GM19035 (cell line): ENCODE results near the gene SRMS.
"Not testable (repeated sequence)": the region's sequence is repeated elsewhere in the genome, so short reads cannot be mapped to it uniquely, and the experiment has no call there.

Experiments used
- ATAC-seq: cut with Tn5 transposase; IDR thresholded peaks from one replicate; pipeline ENCODE4 v1.9.1; 2021; ENCODE audit not compliant: unreplicated experiment

SRMS gene

DNA sequence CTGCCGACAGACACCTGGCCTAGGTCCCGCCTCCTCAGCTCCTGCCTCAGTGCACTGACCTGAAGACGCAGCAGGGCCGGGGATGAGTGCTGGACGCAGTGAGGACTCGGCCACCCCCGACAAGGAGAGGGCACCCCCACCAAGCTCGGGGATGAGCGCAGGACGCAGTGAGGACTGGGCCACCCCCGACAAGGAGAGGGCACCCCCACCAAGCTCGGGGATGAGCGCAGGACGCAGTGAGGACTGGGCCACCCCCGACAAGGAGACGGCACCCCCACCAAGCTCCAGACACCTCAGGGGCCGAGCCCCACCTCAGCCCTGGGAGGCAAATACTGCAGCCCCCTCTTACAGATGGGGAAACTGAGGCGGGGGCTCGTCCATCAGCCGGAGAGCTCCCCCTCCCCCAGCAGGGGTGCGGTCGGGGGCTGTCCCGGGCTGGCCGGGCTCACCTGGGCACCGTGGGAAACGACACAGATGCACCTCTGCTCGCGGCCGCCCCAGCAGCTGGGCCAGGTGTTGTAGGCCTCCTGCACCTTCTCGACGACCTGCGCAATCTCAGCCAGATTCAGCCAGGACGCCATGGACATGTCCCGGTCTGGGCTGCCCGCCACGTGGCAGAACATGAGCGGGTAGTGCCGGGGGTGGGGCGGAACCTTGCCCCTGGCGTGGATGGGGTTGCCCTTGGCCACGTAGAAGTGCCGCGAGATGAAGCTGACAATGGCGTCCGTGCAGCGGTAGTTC is 19.0 kb upstream of the SRMS start:
- no peak for ATAC-seq

DNA sequence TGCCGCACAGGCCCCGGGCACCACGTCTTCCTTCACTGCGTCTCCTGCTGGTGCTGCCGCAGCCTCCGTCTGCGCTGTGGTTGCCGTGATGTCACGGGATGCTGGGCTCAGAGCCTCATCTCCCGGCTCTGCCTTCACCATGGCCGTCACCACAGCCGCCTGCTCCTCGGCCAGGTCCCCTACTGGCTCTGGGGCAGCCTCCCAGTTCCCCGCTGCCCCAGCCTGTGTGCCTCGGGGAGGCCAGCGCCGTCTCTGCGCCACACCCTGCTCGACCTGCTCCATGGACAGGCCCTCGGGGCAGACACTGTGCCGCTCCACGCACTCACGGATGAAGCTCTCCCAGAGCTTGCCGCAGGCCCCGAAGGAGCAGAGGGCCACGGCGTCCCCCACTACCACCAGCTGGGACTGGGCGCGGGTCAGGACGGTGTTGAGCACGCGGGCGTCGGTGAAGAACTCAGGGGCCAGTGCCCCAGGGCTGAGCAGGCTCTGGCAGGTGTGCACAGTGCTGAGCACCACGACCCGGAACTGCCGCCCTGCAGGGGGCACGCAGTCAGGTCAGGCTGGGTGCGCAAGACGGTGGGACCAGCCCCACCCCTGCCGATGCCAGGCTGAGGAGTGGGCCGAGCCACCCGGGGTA is 18.3 kb upstream of the SRMS start:
- ATAC-seq = no peak

DNA sequence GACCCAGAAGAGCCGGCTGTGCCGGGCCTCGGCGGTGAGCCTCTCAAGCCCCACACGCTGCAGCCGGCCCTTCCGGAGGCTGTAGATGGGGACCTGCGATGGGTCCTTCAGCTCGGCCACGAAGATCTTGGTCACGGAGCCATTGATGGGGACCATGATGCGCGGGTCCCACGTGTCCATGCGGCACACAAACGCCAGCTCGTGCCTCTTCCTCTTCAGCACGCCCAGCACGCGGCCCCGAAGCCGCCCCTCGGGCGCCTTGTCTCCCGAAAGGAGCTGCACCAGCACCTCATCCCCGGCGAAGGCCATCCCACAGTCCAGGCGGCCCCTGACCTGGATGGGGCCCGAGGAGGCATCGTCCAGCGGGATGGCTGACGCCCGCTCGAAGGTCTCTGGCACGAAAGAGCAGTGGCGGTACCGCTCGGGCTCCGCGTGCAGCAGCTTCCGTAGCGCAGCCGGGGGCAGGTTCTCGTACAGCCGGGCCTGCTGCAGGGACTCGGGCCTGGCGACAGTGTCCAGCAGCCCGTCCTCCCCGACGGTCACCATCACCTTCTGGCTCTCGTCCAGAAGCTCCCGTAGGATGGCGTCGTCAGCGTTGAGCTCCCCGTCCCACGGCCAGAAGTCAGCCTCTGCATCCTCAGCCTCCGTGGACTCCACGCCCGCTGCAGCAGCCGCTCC is 17.6 kb upstream of the SRMS start:
- no peak for ATAC-seq

DNA sequence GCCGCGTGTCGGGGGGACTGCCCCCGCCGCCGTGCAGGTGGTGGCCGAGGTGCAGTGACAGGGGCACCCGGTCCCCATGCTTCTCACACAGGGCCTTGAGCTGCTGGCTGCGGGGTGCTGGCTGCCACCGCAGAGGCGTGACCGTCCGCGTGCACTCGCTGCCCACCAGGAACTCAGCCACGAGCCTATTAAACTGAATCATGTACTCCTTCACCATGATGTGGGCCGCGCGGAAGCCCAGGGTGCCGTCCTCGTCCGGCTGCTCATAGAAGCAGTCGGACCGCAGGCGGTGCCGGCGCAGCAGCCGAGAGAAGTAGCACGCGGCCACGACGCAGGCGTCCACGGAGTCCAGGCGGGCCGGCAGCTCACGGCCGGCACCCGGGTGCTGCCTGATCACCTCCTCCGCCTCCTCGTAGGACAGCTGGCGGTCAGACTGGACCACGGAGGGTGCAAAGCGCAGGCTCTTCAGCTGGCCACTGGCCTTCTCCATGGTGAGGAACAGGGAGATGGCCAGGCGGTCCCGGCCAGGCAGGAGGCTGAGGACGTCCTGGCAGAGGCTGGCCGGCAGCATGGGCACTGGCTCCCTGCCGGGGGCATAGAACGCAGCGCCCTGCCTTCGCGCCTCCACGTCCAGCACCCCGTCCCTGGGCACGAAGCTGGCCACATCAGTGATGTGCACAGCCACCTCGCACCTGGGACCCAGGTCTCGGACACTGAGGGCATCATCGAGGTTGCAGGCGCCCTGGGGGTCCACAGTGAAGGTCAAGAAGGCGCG is 16.7 kb upstream of the SRMS start:
- no peak for ATAC-seq

DNA sequence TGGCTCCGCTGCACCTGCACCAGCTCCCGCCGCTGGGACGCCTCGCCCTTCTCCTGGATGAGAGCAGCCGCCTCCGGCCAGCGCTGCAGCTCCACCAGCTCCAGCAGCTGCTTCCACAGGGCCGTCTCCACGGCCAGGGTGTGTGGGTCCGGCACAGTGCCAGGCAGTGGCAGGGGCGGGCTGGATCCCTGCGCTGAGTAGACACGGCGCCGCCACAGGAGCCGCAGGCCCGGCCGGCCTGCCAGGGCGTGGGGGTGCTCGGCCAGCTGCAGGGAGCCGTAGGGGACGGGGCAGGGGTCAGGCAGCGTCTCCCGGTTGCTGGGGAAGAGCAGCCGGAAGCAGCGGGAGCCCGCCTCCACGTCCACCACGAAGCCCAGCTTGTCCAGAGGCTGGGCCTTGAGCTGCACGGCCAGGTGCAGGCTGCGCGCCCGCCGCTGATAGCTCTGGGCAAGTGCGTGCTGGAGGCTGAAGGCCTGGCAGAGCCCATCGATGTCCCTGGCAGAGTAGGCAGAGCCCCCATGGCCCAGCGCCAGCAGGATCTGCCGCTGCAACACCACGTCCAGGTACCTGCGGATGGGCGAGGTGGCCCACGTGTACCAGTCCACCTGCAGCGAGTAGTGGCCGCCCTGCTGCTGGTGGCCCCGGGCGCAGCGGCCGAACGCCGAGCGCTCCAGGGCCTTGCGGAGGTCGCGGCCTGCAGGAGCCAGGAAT is 15.8 kb upstream of the SRMS start:
- no peak for ATAC-seq

DNA sequence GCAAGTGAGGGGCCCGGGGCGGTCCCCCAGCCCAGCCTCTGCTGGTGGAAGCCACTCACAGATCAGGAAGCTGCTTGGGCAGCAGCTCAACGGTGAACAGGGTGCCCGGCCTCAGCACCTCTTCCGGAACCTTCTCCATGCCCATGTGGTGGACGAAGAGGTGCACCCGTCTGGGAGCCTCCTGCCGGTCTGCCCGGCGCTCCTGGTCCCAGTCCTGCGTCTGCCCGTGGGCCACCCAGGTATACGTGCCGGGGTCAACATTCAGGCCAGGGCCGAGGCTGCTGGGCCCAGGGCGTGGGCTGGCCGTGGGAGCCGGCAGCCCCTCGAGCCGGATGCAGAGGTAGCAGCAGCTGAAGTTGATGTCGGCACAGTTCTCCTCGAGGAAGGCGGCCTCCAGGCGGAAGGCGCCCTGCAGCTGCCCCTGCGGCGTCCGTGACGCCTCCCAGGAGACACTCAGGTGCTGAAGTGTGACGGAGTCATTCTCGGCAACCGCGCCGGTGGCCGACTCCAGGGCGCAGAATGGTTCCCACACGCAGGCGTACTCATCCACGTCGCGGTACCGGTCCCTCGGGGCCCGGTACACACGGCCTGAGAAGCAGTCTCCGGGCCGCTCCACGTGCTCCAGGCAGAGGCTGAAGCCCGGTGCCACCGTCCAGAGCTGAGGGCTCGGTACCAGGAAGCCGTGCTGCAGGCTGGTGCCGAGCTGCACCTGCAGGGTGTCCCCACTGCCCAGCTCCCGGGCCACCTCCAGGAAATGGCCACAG is 15.1 kb upstream of the SRMS start:
- no peak for ATAC-seq

DNA sequence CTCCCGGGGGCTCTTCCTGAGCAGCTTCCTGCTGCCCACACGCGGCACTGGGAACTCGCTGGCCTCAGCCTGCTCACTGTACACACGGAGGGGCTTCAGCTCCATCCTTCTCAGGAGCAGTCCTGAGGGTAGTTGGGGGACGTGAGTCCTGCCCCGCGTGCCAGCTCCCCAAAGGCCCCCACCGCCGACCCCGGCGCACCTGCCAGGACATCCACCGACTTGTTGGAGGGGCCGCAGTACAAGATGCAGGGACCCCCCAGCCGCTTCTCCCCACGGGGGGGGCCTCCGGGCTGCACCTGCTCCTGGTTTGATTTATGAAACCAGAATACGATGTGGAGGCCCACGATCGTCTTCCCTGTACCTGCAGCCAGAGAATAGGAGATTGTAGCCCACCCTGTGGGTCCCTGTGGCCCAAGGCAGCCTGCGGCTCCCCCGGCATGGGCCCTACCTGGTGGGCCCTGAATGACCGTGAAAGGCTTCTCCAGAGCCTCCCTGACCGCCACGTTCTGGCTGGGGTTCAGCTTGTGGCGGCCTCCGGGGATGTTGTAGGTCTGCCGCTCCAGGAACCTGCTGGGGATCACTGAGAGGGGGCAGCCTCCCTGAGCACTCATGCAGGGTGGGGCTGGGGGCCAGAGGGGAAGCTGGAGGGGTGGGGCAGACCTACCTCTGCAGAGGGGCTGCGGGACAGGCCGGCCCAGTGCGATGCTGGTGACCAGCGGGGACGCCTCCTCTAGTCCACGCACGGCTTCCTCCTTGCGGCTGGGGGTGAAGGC is 14.3 kb upstream of the SRMS start:
- ATAC-seq = no peak

DNA sequence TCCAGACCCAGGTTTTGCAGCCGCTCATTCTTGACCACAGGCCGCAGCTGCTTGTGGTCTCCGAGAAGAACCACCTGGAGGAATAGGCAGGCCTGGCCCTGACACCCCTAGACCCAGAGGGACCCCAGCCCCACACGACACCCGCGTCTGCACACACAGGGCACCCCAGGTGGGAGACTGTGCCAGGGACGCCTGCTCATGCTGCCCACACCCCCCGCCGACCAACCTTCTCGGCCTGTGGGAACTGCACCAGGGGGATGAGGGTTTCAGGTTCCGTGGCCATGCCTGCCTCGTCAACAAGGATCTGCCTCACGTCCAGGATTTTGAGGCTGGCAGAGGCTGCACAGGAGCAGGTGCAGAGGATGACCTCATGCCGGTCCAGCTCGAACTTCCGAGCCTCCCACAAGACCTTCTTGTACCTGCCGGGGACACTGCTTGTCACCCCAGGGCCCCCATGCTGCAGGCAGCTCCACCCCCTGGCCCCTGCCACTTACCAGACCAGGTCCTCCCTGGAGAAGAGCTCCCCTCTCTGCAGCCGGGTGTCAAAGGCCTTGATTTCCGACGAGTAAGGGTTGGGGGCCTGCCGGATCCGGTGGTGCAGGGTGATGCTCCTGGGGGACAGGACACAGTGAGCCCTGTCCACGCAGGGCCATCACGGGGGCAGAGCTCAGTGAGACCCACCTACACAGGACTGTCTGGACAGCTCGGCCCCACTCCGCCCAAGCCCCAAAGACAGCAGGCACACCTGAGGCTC is 13.5 kb upstream of the SRMS start:
- no peak for ATAC-seq

DNA sequence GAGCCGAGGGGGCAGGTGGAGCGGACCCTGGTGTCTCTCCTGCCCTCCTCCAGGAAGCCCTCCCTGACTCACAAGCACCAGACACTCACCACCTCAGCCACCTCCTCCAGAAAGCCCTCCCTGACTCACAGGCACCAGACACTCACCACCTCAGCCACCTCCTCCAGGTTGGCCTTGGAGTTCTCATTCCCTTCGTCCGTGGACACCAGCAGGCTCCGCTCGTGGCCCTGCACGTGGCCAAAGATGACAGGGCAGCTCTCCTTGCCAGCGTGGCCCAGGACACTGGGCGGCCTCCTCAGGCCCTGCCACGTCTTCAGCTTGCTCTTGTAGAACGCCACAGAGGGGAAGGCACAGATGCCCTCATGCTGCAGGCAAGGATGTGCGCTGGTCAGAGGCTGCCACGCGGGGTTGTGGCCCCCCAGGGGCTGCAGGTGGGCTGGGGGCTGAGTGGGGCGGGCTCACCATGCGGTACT is 12.8 kb upstream of the SRMS start:
- no peak for ATAC-seq

DNA sequence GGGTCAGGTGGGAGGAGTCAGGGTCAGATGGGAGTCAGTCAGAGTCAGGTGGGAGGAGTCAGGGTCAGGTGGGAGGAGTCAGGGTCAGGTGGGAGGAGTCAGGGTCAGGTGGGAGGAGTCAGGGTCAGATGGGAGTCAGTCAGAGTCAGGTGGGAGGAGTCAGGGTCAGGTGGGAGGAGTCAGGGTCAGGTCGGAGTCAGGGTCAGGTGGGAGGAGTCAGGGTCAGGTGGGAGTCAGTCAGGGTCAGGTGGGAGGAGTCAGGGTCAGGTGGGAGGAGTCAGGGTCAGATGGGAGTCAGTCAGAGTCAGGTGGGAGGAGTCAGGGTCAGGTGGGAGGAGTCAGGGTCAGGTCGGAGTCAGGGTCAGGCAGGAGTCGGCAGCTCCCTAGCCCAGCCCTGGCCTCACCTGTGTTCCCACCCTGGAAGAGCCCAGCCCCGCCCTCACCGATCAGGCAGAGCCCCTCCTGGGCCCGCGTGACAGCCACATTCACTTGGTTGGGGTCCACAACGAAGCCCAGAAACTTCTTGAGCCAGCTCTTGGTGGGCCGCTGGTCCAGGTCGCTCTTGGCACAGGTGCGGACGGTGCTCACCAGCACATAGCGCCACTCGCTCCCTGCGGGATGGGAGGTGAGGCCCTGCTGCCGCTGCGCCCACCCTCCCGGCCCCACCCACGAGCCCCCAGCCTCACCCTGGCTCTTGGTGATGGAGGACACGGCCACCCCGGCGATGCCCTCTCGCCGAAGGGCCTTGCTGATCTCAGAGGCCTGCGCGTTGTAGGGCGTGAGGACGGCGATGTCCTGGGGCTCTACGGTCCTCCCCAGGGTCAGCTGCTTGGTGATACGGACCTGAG is 12.2 kb upstream of the SRMS start:
- ATAC-seq = not testable (repeated sequence)

DNA sequence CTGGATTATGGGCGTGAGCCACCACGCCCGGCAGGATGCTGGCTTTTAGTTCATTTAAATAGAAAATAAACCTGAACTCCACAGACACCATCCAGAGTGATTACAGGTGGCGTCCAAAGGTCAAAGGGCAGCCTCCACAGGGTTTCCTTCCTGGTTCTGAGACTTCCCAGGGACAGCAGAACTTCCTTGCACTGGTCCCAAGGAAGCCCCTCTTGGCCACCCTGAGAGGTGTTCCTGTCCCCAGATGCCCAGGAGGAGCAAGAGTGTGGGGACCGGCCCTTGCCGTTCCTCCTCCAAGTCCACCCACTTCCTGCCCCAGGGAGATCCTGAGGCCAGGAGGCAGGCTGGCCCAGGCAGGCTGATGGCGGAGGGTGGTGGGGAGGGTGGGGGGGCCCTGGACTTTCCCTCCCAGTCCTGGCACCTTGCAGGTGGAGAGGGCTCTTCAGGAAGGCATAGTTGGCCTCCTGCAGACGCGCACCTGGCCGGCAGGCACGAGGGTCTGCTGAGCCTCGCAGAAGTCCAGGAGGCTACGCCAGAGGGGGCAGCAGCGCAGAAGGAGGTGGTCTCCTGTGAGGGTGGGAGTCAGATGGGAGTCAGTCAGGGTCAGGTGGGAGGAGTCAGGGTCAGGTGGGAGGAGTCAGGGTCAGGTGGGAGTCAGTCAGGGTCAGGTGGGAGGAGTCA is 11.4 kb upstream of the SRMS start:
- ATAC-seq = no peak

DNA sequence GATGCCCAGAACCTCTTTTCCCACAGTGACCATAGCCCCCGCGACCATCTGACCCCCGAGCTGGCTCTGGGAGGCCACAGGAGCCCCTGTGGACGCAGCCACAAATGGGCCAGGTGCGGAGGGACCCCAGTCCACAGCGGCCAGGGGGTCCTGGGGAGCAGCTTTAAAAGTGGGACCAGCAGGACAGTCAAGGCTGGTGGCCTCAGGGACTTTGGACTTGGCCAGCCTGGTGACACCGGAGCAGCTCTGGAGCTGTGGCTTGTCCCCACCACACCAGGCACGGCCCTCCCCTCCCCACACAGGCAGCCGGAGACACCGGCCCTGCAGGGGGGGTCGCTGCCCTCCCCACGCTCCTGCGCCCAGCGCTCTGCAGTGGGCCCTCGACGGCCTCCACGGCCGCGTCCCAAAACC is 9.9 kb upstream of the SRMS start:
- ATAC-seq = no peak

DNA sequence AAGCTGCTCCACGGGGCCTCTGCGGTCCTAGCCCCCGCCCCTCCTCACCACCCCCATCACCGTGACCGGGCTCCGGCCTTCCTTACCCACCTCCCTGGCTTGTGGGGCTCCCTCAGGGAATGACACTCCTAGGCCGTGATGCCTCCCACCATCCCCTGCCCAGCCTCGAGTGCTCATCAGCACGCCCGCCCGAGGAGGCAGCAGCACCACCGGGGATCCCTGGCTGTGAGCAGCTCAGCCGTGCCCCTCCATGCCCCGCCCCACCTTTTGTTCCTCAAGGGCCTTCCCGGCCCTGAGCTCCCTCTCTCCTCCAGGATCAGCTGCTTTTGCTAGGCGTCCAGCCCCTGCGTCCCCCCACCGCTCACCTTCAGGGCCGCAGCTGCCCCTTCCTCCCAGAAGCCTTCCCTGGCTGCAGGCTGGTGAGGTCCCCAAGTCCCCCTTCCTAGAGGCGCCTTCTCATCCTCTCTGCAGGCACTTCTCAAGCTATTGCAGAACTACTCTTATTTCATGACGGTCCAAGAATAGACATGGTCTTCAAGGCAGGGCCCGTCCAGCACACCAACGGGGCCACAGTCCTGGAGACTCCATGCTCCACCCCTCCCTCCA is 9.4 kb upstream of the SRMS start:
- ATAC-seq = no peak

DNA sequence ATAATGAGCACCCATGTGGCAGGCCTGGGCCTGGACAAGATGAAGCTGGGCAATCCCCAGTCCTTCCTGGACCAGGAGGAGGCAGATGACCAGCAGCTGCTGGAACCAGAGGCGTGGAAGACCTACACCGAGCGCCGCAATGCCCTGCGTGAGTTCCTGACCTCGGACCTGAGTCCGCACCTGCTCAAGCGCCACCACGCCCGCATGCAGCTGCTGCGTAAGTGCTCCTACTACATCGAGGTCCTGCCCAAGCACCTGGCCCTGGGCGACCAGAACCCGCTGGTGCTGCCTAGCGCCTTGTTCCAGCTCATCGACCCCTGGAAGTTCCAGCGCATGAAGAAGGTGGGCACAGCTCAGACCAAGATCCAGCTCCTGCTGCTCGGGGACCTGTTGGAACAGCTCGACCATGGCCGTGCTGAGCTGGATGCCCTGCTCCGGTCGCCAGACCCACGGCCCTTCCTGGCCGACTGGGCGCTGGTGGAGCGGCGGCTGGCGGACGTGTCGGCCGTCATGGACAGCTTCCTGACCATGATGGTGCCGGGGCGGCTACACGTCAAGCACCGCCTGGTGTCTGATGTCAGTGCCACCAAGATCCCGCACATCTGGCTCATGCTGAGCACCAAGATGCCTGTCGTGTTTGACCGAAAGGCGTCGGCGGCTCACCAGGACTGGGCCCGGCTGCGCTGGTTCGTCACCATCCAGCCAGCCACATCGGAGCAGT is 8.3 kb upstream of the SRMS start:
- ATAC-seq = no peak

DNA sequence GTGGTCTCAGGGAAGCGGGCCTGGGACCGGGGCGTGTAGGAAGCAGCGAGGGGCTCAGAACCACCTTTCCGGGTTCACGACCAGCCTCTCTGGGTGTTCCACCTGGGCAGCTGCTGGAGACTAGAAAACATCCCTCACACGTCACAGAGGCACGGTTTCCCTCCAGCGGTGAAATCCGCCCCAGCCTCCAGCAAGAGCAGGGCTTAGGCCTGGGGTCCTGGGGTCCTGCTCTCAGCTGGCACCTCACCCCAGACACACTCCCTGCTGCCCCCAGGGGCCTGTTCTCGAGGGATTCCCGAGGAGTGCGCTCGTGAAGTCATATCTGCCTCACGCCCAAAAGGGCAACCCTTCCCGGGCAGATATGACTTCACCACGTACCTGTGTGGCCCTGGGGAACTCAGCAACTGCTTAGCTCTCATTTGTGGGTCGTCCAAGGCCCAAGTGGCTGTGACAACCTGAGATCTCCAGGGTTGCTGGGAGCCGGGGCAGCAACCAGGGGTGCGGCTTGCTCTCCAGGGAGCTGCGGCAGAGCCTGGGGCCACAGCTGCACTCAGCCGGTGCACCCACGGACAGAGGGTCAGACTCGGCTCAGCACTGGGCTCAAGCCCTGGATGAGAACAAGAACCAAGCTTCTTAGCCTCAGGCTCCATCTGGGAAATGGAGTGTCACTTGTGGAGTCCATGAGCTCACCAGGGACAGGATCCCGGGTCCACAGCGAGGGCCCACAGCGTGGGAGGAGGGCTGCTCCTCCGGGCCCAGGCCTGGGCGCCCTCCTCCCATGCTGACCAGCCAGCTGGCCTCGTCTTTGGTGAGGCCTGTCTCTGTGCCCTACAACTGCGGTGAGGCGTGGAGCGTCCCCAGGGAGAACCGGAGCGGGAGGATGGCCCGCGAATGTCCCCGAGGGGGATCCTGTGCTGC is 7.1 kb upstream of the SRMS start:
- ATAC-seq = no peak
